Stimulated activated CD4-positive, alpha-beta T cell treated with anti-CD3 and anti-CD28 coated beads, Interleukin-4, amount 100 ng/mL, for 24 hours (primary cell): ENCODE data around the gene USP12.
A peak's percentile ranks its signal among the peaks of the same experiment; 100 is the strongest.
"Not testable (repeated sequence)": the region's sequence is repeated elsewhere in the genome, so short reads cannot be mapped to it uniquely, and the experiment has no call there.

Experiments
- DNase-seq: peaks from one replicate; pipeline ENCODE4 v3.0.0-alpha.2; 2020

USP12 gene, protein sequence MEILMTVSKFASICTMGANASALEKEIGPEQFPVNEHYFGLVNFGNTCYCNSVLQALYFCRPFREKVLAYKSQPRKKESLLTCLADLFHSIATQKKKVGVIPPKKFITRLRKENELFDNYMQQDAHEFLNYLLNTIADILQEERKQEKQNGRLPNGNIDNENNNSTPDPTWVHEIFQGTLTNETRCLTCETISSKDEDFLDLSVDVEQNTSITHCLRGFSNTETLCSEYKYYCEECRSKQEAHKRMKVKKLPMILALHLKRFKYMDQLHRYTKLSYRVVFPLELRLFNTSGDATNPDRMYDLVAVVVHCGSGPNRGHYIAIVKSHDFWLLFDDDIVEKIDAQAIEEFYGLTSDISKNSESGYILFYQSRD

GRCh38 chr13:27171244-27171826 lies at the start of gene USP12:
TSS of gene USP12 (minus strand) at chr13:27171811. CDS start at chr13:27171639, 172 bp downstream.
- peak; percentile 39 for DNase-seq

DNA sequence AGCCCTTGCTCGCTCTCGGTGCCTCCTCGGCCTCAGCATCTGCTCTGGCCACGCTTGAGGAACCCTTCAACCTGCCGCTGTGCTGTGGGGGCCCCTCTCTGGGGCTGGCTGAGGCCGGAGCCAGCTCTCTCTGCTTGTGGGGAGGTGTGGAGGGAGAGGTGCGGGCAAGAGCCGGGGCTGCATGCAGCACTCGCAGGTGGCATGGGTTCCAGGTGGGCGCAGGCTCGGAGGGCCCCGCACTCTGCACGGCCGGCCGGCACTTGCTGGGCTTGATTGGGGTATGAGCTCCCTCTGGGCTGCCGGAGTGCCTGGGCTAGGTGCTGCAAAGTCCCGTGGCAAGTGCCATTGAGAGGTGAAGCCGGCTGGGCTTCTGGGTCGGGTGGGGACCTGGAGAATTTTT lies 48.0 kb upstream of the USP12 start:
- no peak for DNase-seq

DNA sequence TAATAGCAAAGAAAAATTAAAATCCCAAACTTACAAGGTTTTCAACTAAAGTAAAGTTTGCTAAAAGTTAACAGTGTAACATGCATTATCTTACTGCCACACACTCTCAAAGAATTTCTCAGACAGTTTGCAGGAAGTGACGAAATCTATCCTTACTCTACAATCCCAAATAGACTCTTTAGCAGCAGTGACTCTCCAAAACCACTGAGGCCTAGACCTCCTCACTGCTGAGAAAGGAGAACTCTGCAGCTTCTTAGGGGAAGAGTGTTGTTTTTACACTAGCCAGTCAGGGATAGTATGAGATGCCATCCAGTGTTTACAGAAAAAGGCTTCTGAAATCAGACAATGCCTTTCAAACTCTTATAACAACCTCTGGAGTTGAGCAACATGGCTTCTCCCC lies 47.2 kb upstream of the USP12 start:
- not testable (repeated sequence) for DNase-seq

DNA sequence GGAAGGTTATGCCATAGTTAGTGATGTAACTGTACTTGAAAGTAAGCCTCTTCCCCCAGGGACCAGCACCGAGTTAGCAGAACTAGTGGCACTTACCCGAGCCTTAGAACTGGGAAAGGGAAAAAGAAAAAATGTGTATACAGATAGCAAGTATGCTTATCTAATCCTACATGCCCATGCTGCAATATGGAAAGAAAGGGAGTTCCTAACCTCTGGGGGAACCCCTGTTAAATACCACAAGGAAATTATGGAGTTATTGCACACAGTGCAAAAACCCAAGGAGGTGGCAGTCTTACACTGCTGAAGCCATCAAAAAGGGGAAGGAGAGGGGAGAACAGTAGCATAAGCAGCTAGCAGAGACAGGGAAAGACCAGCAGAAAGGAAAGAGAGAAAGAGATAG lies 46.2 kb upstream of the USP12 start:
- DNase-seq: not testable (repeated sequence)

DNA sequence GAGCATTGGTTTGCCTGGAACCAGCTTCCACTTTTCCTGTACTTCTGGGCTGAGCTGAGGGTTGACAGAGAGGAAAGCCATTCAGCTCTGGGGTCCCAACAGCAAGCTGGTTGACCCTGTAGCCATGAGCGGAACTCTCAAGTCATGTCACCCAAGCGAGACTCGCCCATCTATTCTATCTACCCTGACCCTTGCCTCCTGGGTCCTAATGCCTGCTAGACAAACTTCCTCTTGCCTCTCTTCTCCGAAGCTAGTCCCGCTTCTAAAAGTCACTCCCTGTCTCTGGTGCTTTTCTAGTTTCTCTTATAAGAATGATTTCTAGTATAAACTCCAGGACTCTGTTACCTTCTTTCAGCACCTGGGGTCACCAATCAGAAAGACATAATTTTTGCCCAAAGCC lies 41.8 kb upstream of the USP12 start:
- not testable (repeated sequence) for DNase-seq

DNA sequence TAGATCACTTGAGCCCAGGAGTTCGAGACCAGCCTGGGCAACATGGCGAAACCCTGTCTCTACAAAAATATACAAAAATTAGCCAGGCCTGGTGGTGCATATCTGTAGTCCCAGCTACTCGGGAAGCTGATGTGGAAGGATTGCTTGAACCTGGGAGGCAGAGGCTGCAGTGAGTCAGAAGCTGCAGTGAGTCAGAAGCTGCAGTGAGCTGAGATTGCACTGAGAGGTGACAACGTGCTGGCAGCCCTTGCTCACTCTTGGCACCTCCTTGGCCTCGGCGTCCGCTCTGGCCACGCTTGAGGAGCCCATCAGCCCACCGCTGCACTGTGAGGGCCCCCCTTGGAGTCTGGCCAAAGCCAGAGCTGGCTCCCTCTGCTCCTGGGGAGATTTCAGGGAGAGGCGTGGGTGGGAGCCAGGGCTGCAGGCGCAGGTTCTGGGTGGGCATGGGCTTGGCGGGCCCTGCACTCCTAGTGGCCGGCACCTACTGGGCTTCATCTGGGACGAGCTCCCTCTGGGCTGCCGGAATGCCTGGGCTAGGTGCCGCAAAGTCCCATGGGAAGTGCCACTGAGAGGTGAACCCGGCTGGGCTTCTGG lies 40.3 kb upstream of the USP12 start:
- DNase-seq: no peak

DNA sequence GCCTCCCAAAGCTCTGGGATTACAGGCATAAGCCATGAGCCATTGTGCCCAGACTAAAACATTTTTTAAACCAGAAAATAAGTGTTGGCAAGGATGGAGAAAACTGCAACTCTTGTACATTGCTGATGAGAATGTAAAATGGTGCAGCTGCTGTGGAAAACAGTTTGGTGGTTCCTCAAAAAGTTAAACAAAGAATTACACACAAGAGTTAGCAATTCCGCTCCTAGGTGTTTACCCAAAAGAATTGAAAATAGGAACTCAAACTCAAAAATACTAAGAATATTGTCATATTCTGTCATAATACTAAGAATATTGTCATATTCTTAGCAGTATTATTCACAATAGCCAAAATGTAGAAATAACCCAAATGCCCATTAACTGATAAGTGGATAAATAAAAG lies 39.7 kb upstream of the USP12 start:
- no peak for DNase-seq

- no peak for DNase-seq
Measured at GRCh38 chr13:27208514-27208913, 36.9 kb upstream of the USP12 start.

- no peak for DNase-seq
Measured at GRCh38 chr13:27203854-27204253, 32.2 kb upstream of the USP12 start.

GRCh38 chr13:27203186-27203585 lies 31.6 kb upstream of the USP12 start:
- no peak for DNase-seq

GRCh38 chr13:27201661-27202060 lies 30.1 kb upstream of the USP12 start:
- no peak for DNase-seq

DNA sequence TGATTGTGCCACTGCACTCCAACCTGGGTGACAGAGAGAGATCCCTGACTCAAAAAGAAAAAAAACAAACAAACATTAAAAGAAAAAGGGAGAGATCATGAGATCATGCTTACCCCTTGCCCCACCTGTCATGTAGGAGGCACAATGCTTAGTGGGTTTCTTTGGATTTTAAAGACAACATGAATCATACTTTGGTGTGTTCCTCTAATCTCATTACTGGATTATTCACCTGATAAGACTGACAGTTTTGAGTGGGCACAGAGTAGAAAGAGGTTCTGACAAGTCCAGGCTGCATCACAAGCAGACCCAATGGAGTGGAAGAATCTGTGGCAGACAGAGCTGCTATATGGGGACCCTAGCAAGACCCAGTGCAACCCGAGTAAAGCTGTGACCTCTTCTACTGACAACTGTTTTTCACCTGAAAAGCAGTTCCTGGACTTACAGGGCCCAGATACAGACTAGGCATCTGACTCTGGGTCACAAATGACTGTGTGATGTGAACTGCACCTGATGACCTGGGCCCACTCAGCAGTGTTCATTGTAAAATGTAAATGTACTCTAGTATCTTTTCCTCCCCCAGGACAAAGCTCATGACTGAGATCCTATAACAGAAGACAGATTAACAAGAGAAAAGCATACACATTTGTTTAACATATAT lies 28.9 kb upstream of the USP12 start:
- DNase-seq: no peak

DNA sequence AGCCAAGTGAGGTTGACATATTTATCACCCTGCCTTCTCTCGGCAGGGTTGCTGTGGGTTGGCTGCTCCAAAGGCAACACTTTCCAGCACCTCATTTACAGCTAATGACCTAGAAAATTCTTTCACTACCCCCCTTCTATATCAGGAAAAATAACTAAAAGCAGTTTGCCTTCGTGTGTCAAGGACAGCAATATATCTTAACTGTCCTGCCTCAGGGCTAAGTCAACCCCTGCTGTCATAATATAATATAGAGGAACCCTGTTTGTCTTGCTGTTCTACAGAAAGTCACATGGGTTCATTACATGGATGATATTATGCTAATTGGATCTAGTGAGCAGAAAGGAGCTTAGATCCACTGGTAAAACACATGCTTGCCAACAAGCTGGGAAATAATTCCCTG lies 28.1 kb upstream of the USP12 start:
- no peak for DNase-seq

- DNase-seq: no peak
Measured at GRCh38 chr13:27199211-27199610, 27.6 kb upstream of the USP12 start.

GRCh38 chr13:27194895-27195764 lies 23.5 kb upstream of the USP12 start:
- no peak for DNase-seq

DNA sequence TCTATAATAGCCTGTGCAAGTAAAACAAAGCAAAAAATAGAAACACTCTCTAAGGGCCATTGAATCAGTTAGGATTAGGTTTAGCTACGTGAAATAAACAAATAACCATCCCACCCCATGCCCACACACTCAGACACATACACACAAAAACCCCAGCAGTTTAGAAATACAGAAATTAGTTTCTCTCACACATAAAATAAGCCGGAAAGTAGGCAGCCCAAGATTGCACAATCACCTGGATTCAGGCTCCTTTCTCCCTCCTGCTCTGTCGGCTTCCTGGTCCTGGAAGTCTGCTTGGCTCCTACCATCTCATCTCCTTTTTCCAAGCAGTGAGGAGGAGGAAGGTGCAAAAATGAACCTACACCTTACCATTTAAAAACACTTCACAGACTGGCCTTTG lies 22.6 kb upstream of the USP12 start:
- no peak for DNase-seq

DNA sequence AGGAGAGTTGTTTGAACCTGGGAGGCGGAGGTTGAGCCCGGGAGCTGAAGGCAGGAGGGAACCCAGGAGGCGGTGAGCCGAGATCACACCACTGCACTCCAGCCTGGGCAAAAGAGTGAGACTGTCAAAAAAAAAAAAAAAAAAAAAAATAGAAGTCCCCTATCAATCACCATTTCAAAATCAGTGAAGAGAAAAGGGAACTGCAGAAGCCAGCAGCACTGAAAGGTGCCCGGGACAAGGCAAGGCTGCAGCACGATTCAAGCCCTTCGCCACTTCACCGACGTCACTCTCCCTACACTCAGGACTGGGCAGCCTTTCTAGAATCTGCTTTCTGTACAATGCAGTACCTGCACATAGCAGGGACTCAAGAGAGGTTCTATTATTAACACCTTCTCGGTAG lies 21.9 kb upstream of the USP12 start:
- DNase-seq: no peak

- no peak for DNase-seq
Measured at GRCh38 chr13:27192973-27193372, 21.4 kb upstream of the USP12 start.

- DNase-seq: not testable (repeated sequence)
Measured at GRCh38 chr13:27192367-27192766, 20.8 kb upstream of the USP12 start.

DNA sequence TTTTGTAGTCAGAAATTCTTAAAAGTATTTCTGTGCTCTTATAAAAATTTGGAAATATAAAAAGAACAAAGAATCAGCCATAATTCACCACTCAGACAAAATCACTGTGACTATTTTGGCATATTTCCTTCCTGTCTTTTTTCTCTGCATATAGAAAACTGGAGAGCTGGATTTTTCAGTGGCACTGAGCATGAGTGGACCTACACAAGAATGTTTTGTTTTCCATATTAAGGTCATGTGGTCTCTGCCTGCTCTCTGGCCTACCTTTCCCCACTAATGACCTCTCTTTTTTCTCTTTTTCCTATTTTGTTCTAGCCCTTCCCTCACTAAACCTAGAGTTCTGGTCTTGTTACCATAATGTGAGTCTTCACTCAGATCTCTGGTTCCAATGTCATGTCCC lies 17.6 kb upstream of the USP12 start:
- DNase-seq: no peak

DNA sequence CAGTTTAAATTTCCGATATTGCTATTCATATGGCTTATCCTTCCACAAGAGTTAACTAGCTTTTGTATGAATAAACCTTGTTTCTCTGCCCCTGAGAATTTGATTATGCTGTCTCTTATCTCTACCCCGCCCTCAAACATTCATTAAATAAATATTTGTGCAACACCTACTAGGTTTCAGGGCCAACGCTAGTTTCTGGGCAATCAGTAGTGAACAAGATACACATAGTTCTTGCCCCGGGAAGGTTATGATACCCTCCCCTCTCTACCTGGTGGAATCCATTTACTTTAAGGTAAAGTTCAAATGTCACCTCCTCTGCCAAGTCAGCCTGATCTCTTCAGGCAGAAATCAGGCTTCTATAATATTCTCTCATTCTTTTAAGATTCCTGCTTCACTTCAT lies 16.6 kb upstream of the USP12 start:
- no peak for DNase-seq

DNA sequence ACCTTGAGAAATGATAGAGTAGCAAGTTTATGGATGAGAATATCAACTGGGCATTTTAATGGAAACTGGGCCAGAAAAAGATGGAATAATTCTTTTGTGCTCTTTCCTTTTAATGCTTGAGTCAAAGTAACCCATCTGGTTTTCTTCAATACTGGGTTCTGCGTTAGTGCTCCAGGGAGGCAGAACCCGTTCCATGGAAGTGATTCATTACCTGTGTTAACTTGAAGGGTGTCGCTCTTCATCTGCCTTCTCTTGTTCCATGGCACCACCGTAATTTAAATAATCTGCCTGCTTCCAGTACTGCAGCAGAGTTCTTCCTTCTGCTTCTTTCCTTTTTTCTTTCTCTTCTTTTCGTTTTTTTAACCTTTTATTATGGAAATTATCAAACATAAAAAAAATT lies 14.7 kb upstream of the USP12 start:
- DNase-seq: no peak
